OCI-LY7 (cell line): ENCODE data around the gene RMI2.

Source experiments
- EZH2phosphoT487 ChIP-seq: fragments of 200-600 bp; sonication (generic); IDR thresholded peaks from 2 replicates; pipeline ENCODE4 v1.6.1; 2018; ENCODE audit warnings: low read depth, borderline replicate concordance, mild to moderate bottlenecking, mixed run types, antibody characterized with exemption, low read length, moderate library complexity, mixed read lengths
- TF ChIP-seq, protein P1 (sequence below): fragments of 200-600 bp; sonication (generic); conservative IDR thresholded peaks from 2 replicates; pipeline ENCODE4 v1.5.1; 2014; ENCODE audit warnings: mild to moderate bottlenecking, antibody characterized with exemption, low read length, moderate library complexity, mixed read lengths

DNA sequence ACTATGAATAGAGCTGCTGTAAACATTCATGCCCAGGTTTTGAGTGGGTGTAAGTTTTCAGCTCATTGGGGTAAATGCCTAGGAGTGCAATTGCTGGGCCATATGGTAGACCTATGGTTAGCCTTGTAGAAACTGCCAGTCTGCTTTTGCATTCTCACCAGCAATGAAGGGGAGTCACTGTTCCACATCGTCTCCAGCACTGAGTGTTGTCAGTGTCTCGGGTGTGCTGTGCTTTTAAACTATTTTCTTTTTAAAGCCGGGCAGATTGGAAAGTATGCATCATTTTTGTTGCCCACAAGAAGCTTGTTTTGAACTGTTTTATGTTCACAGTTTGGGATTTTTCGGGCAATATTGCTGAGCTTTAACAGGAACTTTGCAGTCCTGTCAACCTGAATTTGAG is 7.9 kb downstream of the RMI2 start:
- TF ChIP-seq, protein P1, sequence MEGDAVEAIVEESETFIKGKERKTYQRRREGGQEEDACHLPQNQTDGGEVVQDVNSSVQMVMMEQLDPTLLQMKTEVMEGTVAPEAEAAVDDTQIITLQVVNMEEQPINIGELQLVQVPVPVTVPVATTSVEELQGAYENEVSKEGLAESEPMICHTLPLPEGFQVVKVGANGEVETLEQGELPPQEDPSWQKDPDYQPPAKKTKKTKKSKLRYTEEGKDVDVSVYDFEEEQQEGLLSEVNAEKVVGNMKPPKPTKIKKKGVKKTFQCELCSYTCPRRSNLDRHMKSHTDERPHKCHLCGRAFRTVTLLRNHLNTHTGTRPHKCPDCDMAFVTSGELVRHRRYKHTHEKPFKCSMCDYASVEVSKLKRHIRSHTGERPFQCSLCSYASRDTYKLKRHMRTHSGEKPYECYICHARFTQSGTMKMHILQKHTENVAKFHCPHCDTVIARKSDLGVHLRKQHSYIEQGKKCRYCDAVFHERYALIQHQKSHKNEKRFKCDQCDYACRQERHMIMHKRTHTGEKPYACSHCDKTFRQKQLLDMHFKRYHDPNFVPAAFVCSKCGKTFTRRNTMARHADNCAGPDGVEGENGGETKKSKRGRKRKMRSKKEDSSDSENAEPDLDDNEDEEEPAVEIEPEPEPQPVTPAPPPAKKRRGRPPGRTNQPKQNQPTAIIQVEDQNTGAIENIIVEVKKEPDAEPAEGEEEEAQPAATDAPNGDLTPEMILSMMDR, result no peak
- TF ChIP-seq EZH2phosphoT487, result no peak
